T follicular helper cell (primary cell): Measurements from ENCODE around the gene MAST1.
"Not testable (repeated sequence)": the region's sequence is repeated elsewhere in the genome, so short reads cannot be mapped to it uniquely, and the experiment has no call there.

Experiments used
- DNase-seq: peaks from one replicate; pipeline ENCODE4 v3.0.0-alpha.2; 2020; ENCODE audit warnings: low read depth

Gene MAST1

GRCh38 chr19:12896460-12896859, 58.1 kb downstream of the MAST1 start:
- DNase-seq: no peak

DNA sequence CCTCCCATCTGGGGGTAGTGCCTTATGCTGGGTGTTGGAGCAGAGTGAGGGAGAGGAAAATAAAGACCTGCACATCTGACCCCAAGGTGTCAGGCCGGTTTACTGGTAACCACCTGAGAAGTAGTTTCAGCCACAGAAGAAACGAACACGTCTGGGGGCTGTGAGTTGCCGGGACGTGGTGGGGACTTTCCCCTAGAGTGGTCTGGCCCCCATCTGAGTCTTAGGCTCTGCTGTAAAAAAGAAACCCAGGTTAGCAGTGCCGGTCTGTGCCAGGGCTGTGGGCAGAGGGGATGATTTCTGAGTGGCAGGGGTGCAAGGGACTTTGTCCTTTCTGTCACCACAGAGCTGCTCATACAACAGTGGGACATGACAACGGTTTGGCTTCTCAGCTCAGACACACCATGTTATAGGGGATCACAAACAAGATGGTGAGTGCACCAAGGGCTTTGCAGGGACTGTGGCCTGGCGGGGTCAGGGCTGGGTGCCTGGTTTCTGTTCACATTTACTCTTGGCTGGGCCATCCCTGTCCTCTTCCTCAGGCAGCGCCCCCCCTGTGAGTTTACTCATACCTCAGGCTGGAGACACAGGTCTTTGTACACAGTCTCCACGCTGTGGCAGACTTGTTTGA, 61.7 kb downstream of the MAST1 start:
- DNase-seq: no peak

GRCh38 chr19:12907166-12907565, 68.9 kb downstream of the MAST1 start:
- no peak for DNase-seq

DNA sequence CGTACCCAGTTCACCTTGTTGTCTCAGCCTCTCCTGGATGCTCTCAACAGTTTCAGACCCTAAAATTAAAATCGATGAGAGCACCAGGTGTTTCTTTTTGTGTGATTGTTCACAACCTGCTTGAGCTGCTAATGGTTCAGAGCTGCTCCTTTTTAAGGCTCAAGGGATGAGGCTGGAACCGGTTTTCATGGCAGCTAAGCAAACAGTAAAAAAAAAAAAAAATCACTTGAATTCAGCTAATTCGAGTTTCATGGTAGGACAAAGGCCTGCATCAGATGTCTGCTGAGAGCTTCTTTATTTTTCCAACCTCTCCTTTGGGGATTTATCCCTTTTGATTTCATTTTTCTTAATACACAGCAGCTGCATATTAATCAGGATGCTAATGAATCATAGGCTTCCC, 74.3 kb downstream of the MAST1 start:
- DNase-seq: no peak

- DNase-seq: no peak
Observed at GRCh38 chr19:12913011-12913561, 74.8 kb downstream of the MAST1 start.

- DNase-seq: peak; percentile 43
Observed at GRCh38 chr19:12913851-12914690, 75.8 kb downstream of the MAST1 start.

DNA sequence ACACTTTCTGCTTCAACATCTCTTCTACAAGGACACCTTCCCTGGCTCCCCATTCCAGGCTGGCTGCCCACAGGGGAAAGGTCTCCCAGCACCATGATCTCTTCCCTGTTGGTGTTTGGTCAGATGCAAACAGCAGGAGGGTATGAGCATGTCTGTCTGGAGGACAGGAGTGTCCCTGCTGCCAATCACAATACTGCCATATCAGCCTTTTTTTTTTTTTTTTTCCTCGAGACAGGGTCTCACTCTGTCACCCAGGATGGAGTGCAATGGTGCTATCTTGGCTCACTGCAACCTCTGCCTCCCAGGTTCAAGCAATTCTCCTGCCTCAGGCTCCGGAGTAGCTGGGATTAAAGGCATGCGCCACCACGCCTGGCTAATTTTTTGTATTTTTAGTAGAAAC, 77.5 kb downstream of the MAST1 start:
- DNase-seq: not testable (repeated sequence)

DNA sequence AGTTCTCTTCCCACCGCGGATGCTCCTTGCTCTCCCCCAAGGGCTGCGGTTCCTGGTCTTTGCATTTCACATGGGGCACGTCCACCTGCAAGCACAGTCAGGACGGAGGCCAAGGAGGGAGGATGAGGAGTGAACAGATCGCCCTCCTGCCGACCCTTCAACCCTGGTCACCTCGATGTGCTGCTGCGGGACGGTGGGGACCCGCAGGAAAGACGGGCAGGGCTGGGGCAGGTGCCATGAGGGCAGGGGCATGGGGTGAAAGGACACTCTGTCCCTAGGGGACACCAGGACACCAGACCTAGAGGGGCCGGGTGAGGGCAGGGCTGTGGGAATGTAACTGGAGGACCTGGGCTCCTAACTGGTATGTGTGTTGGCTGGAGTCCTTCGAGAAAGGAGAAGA, 79.9 kb downstream of the MAST1 start:
- DNase-seq: no peak

- no peak for DNase-seq
Observed at GRCh38 chr19:12921047-12921446, 82.7 kb downstream of the MAST1 start.

DNA sequence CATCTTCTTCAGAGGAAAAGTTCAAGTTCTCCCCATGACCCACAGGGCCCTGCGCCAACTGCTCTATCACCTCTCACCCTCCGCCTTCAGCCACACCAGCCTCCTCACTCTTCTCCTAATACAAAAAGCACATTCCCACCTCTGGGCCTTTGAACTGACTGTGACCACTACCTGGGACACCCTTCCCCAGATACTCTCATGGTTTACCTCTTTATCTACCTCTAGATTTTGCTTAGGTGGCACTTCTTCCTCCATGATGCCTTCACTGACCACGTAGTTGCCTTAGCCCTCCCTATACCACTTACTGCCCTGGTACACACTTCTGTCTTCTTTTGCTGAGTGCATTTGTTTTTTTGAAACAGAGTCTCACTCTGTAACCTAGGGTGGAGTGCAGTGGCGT, 84.6 kb downstream of the MAST1 start:
- no peak for DNase-seq
